ENCODE results near the gene CCDC90B.

DNA sequence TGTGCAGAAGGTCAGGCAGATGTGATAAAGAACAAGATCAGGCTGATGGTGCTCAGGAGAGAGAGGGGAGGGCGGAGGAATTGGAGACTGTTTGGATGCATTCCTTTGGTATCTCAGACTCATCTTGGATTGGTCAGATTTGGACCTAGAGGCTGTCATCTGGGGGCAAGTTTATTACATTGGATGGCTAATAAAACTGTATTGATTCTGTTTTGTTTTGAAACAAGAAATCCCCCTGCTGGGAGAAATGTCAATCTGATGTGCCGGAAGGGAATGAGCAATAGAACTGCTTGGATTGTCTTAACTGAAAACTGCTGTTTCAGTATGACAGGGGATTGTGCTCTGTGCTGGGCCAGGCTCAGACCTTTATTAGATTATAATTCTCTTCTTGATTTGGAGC is 25.5 kb upstream of the CCDC90B start:
- TF ChIP-seq, protein P1, sequence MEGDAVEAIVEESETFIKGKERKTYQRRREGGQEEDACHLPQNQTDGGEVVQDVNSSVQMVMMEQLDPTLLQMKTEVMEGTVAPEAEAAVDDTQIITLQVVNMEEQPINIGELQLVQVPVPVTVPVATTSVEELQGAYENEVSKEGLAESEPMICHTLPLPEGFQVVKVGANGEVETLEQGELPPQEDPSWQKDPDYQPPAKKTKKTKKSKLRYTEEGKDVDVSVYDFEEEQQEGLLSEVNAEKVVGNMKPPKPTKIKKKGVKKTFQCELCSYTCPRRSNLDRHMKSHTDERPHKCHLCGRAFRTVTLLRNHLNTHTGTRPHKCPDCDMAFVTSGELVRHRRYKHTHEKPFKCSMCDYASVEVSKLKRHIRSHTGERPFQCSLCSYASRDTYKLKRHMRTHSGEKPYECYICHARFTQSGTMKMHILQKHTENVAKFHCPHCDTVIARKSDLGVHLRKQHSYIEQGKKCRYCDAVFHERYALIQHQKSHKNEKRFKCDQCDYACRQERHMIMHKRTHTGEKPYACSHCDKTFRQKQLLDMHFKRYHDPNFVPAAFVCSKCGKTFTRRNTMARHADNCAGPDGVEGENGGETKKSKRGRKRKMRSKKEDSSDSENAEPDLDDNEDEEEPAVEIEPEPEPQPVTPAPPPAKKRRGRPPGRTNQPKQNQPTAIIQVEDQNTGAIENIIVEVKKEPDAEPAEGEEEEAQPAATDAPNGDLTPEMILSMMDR (optimal IDR thresholded peaks at IDR 0.05 in 1 of 3, IDR thresholded peaks at IDR 0.05 in 1 of 3, conservative IDR thresholded peaks at IDR 0.05 in 1 of 3; ENCODE audit: extremely low read depth in 1 of 3, insufficient read depth in 2 of 3, low read length in 3 of 3) = no peak
- no peak for TF ChIP-seq EZH2 (IDR thresholded peaks at IDR 0.05; ENCODE audit: low read length)

Data from keratinocyte (primary cell).